ENCODE measurements around the gene DDX41.

GRCh38 chr5:177473443-177474001 lies 43.2 kb downstream of the DDX41 start, which contains the start of gene DBN1:
- TF ChIP-seq, protein P1, sequence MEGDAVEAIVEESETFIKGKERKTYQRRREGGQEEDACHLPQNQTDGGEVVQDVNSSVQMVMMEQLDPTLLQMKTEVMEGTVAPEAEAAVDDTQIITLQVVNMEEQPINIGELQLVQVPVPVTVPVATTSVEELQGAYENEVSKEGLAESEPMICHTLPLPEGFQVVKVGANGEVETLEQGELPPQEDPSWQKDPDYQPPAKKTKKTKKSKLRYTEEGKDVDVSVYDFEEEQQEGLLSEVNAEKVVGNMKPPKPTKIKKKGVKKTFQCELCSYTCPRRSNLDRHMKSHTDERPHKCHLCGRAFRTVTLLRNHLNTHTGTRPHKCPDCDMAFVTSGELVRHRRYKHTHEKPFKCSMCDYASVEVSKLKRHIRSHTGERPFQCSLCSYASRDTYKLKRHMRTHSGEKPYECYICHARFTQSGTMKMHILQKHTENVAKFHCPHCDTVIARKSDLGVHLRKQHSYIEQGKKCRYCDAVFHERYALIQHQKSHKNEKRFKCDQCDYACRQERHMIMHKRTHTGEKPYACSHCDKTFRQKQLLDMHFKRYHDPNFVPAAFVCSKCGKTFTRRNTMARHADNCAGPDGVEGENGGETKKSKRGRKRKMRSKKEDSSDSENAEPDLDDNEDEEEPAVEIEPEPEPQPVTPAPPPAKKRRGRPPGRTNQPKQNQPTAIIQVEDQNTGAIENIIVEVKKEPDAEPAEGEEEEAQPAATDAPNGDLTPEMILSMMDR (IDR thresholded peaks at IDR 0.05; ENCODE audit: insufficient read depth, low read length) = no peak
- TF ChIP-seq POLR2AphosphoS5 (IDR thresholded peaks at IDR 0.05; ENCODE audit: low read depth) (no peak), REST (IDR thresholded peaks at IDR 0.05; ENCODE audit: insufficient replicate concordance, low read depth) (no peak), GABPA (IDR thresholded peaks at IDR 0.05; ENCODE audit: low read depth) (no peak), SPI1 (IDR thresholded peaks at IDR 0.05; ENCODE audit: borderline replicate concordance, low read depth) (no peak)
